Keratinocyte (primary cell): ENCODE results near the gene AP5B1.

Experiments
- CTCF ChIP-seq, 3 experiments: IDR thresholded peaks in 1 of 3; conservative IDR thresholded peaks in 1 of 3; optimal IDR thresholded peaks in 1 of 3; 2 replicates in 2 of 3; 3 replicates in 1 of 3; pipeline versions ENCODE3 to v1.5.1; 2011; ENCODE audit warnings: low read length in 3 of 3, mild to moderate bottlenecking in 3 of 3, moderate library complexity in 2 of 3, control low read depth in 1 of 3, inconsistent platforms in 1 of 3; ENCODE audit not compliant: insufficient read depth in 2 of 3; ENCODE audit errors: extremely low read depth in 1 of 3
- EZH2 ChIP-seq: IDR thresholded peaks from one replicate; pipeline ENCODE4 v1.6.1; 2012; ENCODE audit warnings: inconsistent platforms, mild to moderate bottlenecking, low read length, moderate library complexity

- TF ChIP-seq CTCF (optimal IDR thresholded peaks at IDR 0.05 in 1 of 3, IDR thresholded peaks at IDR 0.05 in 1 of 3, conservative IDR thresholded peaks at IDR 0.05 in 1 of 3; ENCODE audit: extremely low read depth in 1 of 3, insufficient read depth in 2 of 3, low read length in 3 of 3) (no peak), EZH2 (no peak)
Measured at GRCh38 chr11:65786786-65787636, 6.2 kb upstream of the AP5B1 start, which contains the start of gene OVOL1.
